ENCODE measurements around the gene PRDM16.

Gene PRDM16

GRCh38 chr1:3351449-3352298 is 282.7 kb downstream of the PRDM16 start:
- DNase-seq: no peak

- no peak for DNase-seq
Measured at GRCh38 chr1:3352299-3352951, 283.4 kb downstream of the PRDM16 start.

GRCh38 chr1:3352952-3353331 is 283.9 kb downstream of the PRDM16 start:
- DNase-seq: no peak

- DNase-seq: no peak
Measured at GRCh38 chr1:3353876-3354275, 284.9 kb downstream of the PRDM16 start.

- no peak for DNase-seq
Measured at GRCh38 chr1:3355089-3355488, 286.1 kb downstream of the PRDM16 start.

GRCh38 chr1:3355894-3356826 is 287.2 kb downstream of the PRDM16 start:
- no peak for DNase-seq

- no peak for DNase-seq
Measured at GRCh38 chr1:3356827-3357460, 287.9 kb downstream of the PRDM16 start.

GRCh38 chr1:3357526-3358297 is 288.7 kb downstream of the PRDM16 start:
- DNase-seq: no peak

- no peak for DNase-seq
Measured at GRCh38 chr1:3359351-3359750, 290.3 kb downstream of the PRDM16 start.

- DNase-seq: no peak
Measured at GRCh38 chr1:3359756-3360440, 290.9 kb downstream of the PRDM16 start.

GRCh38 chr1:3360646-3361257 is 291.7 kb downstream of the PRDM16 start:
- DNase-seq: no peak

- DNase-seq: no peak
Measured at GRCh38 chr1:3363023-3363422, 294.0 kb downstream of the PRDM16 start.

GRCh38 chr1:3363756-3364155 is 294.8 kb downstream of the PRDM16 start:
- DNase-seq: no peak

- DNase-seq: no peak
Measured at GRCh38 chr1:3364551-3364950, 295.5 kb downstream of the PRDM16 start.

- DNase-seq: no peak
Measured at GRCh38 chr1:3364983-3365382, 296.0 kb downstream of the PRDM16 start.

- DNase-seq: no peak
Measured at GRCh38 chr1:3365523-3366125, 296.6 kb downstream of the PRDM16 start.

GRCh38 chr1:3366126-3367051 is 297.4 kb downstream of the PRDM16 start:
- DNase-seq: no peak

- no peak for DNase-seq
Measured at GRCh38 chr1:3367376-3367775, 298.4 kb downstream of the PRDM16 start.

- no peak for DNase-seq
Measured at GRCh38 chr1:3368059-3368458, 299.1 kb downstream of the PRDM16 start.
